HuH-7.5 (cell line): ENCODE data around the gene ALX4.

Experiments used
- DNase-seq: peaks from one replicate; pipeline ENCODE4 v3.0.0; 2011; ENCODE audit warnings: low spot score

The ALX4 gene

DNA sequence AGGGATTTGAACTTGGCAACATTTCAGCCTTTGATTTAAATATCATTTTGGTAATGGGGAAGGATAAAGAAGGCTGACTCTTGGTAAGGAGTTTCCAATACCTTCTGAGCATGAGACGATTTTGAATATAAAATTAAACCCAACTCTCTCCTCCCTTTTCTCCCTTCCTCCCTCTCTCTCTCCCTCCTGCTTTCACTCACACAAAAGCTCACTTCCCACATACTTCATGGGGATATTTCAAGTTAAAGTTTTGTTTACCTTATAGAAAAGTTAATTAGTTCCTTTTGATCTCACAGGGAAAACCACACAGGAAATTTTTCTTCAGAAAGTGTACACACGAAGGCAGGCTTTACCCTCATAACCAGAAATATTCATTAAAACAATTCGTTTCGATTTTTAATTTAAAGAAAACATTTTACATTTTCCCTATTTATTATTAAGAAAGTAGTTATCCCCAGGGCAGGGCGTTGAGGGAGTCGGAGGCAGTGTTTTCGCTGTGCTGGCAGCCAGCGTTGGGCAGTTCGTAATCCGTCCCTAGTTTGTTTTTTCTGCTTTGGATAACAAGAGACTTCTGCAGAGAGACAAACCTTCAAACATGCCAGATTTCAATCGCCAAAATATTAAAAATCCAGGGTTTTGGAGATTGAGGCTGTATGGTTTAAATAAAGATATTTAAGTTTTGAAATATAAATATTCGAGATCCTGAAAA lies 25.3 kb upstream of the ALX4 start:
- DNase-seq = no peak

DNA sequence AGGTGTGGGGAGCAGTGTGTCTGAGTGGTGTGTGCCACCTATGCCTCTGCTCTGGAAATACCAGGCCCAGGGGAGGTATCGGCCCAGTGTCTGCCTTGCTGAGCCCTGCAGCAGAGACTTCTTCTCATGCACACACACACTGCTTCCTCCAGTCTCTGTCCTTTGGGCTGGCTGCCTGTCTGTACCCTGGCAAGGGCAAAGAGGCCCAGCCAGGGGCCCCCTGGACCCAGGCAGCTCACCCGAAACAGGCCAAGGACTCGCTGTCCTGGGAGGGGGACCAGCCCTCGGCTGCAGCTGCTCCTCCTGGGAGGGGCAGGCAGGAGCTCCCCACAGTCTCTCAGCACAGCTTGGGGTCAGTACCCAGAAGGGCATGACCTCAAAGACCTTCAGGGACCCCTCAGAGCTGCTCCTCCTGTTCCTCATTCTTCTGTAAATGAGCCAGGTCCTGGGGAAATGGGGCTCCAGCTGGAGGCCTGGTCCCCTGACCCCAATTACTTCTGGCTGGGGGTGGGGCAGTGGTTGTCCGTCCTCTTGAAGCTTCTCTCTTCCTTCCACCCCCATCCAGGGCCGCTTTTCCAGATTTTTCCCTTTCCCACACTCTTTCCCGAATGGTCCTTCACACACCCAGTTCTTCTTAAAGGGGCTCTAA lies 24.5 kb upstream of the ALX4 start:
- DNase-seq = no peak

DNA sequence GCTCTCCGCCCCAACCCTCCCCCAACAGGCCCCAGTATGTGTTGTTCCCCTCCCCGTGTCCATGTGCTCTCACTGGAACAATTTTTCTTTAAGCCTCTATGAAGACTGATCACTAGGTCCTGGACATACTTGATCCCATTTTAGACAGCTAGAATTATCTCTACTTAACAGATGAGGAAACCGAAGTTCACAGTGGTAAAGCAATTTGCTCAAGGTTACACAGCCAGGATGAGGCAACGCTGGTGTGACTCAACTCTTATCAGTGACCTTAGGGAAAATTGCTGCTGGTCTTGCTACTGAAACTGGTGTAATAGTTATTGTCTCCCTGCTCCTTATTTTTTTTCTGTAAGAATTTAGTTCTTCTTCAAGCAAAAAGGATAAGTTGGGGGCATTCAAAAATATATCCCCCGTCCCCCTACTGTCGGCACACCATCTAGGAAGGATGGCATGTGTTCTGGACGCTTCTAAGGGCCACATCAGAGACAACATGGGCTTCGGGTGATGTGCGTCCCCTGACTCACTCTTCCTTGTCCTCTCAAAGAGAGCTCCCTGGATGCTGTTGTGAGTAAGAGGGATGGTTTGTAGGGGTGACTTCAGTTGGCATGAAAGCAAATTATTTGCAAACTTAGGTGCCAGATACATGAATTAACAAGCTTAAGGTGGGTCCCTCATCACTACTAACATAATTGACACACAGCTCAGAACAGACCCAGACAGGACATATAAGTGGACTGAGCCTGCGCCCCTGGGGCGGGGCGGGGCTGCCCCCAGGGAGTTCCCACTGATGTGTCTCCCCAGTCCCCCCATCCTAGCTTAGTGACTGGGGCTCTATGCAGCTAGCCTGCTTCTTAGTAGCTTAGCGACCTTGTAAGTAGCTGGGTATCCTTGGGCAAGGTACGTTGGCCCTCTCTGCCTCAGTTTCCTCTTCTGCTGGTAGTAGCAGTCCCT lies 23.6 kb upstream of the ALX4 start:
- DNase-seq = no peak

DNA sequence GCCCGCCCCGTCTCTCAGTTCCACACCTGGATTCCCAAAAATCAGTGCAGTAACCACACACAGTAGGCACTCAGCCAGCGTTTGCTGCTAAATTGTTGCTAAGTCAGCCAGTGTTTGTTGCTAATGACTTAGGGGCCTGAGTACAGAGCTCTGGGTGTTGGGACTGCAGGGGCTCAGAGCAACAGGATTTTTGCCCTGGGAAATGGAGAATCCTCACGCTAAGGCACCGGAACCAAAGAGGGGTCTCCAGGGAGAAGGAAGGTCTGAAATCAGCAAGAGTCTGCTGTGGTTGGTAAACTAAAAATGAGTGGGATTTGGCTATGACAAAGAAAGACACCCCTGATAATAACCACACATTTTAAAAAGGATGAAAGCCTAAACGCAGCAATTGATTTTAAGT lies 22.7 kb upstream of the ALX4 start:
- DNase-seq = no peak

DNA sequence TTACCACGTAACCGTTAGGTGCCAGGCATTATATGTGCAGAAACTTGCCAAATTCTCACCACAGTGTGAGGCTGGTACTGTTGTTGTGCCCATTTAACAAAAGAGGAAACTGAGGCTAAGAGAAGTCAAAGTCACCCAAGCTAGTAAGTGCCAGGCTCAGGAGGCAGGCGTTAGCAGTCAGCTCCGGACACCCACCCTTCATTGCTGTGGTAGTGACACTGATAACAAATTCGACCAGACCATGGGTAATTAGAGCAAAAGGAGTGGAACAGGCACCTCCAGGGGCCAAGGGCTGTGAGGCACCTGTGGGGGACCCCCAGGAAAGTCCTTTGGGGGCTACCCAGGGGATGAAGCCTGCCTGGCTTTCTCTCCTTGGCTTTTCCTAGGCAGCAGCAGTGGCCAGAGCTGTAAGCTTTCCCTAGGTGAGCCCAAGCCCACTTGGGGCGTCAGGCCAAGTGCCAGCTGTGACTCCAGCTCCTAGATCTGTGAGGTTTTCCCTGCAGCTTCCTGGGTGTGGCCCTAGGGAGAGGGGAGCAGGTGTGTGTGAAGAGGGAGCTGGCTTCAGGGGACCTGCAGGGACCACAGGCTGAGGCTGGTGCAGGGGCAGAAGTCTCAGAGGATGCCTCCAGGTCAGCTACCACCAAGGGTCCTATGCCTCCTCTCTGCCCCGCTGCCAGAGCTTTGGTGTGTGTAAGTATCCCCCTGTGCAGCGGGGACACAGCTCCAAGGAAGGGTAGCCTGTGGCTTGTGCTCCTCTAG lies 19.7 kb upstream of the ALX4 start:
- no peak for DNase-seq

DNA sequence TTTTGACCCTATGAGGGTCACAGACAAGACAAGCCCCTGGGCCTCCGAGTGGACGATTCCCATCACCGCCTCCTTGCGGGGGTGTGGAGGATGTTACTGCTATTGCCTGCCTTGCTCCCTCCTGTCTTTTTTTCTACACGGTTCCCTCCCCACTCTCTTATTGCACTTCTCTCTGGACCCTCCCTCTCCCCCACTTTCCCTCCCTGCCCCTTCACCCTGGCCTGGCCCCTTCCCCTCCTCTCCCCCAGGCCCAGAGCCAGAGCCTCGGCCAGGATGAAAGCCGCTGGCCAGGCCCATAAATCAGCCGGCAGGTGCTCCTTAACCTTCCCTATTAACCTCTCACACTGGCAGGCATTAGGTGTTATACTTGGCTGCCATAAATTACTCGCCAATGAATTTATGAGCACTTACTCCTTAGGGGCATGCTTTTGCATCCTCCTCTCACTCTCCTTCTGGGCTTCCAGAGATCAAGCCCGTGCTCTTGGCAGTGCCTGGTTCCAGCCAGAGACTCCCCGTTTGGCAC lies 18.3 kb upstream of the ALX4 start:
- no peak for DNase-seq

DNA sequence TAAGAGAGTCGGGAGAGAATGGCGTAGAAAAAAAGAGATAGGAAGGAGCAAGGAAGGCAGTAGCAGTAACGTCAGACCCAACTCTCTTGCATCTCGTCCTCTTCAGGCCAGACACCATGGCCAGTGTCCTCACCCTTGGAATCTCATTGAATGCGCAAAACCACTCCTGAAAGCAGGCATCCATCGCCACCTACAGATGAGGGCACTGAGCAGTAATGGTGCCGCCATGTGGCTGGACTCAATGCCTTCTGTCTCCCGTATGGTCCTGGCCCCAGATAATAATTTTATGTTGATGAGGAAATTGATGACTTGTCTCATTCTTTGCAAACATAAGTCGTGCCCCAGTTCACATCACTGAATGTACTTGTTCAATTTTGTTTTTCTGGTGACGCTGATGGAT lies 17.8 kb upstream of the ALX4 start:
- no peak for DNase-seq

DNA sequence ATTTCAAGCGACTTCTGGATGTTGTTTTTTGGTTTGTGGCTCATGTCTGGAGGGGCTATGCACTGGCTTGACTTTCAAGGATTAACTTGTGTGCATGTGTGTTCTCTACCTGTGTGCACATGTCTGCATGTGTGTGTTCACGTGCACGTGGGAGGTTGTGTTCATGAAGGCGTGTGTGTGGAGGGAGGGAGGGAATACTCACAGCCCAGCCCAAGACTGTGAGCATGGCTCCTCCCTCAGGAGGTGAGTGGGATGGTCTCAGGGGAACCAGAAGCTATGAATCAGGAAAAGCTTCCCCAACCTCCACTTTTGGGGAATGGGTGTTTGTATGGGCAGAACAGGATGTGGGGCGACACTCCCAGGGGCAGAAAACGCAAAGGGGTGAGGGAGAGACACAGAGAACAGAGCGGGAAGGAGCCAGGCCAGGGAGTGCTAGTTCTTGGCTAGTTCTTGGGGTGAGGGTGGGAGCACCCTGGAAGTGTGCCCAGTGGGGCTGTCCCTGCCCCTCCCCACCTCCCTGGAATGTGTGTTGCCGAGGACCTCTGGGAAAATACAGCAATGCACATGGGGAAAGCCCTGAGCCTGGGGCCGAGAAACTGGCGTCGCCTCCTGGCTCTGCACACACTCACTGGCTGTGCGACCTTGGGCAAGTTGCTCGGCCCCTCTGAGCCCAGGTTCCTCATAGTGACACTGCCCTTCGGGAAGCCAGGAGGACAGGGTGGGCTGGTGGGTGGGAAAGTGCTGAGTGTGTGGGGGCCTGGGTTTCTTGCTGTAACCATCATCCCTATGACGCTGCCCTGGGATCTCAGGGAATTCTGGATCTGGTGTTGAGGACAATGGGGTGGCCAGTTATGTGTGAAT lies 16.9 kb upstream of the ALX4 start:
- DNase-seq = no peak

DNA sequence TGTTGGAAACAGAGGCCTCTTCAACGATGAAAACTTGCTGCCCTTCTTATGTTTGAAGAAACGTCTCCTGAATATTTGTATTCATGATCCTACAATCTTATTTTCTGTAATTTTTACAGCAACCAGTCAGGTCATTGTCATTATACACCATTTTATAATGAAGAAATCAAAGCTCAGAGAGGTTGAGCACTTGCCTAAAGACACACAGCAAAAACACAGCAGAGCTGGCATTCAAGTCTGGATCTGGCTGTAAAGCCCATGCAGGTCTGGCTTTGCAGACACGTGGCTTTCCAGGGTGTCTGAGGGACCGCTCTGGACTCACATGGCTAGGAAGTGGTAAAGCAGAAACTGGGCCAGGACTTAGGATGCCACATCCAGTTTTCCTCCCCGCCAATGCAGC lies 15.8 kb upstream of the ALX4 start:
- no peak for DNase-seq

DNA sequence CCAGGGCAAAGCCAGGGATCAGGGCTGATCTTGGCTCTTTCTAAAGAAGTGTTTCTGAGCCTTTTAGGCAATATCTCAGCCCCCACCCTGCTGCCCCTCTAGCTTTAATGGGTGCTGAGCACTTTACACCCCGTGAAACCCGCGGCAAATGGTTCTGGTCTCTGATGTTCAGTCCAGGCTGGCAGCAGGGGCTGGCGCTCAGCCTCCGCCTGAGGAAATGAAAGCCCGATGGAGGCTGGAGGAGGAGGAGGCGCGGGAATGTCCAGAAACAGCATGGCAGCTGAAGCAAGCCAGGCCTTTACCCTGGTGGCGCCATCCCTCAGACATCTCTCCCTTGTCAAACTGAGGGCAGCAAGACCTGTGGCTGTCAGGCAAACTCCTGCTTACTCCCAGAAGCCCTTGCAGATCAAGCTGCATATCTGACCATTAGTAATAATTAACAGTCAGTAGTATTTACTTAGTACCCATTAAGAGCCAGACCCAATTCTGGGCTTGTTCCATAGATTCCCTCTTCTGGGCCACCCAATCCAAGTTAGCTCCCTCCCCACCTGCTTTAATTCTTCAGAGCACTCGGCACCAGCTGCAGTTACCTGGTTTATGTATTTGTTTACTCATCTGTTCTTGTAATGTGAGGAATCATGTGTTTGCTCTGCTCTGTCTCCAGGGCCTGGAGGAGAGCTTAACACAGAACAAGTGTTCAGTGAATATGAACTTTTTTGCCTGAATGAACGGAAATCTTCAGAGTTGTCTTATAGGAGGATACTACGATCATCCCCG lies 15.0 kb upstream of the ALX4 start:
- DNase-seq = no peak

DNA sequence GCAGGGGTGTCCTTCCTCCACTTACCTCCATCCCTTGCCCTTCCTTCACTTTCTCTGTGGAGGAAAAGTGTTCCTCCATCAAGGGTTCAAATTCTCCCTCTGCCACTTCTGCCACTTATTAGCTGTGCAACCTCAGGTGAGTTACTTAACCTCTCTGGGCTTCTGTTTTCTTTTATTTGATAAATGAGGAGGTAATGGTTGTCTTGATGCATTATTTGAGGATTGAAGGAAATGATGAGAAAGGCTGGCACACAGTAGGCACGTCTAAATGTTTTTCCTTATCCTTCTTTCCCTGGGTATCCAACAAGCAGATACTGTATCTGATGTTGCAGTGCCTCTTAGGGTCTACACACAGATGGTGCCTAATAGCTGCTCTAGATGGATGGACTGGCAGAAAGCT lies 14.3 kb upstream of the ALX4 start:
- DNase-seq = no peak

DNA sequence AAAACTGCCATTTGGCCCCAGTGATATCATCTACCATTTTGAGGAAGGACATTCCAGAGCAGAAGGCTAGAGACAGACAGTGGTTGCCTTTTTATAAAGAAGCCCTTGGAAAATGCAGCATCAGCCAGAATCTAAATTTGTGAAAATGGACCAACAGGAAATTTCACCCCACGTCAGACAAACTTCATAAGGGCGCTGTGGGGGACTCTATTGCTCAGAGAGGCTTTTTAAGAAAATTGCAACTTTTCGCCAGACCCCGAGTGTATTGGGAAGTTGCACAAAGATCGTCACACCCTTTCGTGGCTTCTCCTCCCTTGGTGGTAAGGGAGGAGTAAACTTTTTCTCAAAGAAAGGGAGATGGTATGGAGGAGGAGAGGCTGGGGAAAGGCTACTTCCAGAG lies 12.3 kb upstream of the ALX4 start:
- DNase-seq = no peak

DNA sequence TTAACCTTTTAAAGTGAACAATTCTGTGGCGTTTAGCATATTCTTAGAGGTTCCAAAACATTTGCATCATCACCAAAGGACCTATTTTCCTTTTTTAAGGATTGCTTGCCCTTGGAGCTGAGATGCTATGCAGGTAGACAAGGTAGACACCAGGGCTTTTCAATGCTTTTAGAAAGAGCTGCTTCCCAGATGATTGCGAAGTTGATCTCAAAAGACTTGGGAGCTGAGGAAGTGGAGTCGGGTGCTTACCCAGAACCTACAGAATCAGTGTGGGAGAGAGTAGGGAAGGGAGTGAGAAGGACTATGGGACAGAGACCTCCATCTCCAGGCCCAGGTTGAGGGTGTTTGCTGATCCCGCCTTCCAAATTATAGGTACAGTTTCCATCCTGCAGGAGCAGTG lies 11.1 kb upstream of the ALX4 start:
- DNase-seq = no peak

DNA sequence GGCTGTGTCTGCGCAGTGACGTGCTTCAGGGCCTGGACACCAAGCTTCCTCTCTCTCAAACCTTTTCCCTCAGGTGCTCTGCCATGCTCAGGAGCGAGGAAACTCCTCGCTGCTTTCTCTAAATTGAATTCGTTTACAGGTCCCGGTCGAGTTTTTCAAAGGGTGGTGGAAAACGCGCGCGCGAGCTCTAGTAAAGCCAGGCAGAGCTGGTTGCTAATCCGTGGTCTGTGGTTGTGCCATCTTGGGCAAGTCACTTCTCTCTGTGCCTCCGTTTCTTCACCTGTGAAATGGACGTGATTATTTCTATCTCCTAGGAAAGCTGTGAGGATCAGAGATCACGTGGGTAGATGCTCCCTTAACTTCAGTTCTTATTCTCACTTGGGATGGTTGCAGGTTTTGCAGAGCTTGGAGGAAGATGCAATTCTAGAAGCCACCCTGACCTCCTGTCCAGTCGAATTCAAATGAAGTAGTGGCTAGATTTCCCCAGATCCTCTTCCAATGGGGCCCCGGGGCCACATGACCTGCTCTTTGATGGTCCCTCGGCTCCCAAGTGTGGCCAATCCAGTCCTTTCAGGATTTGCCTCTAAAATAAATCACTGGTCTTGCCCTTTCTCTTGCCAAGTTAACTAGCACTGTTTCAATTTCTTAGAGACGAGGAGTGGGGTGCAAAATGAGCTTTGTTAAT lies 10.5 kb upstream of the ALX4 start:
- DNase-seq = no peak

DNA sequence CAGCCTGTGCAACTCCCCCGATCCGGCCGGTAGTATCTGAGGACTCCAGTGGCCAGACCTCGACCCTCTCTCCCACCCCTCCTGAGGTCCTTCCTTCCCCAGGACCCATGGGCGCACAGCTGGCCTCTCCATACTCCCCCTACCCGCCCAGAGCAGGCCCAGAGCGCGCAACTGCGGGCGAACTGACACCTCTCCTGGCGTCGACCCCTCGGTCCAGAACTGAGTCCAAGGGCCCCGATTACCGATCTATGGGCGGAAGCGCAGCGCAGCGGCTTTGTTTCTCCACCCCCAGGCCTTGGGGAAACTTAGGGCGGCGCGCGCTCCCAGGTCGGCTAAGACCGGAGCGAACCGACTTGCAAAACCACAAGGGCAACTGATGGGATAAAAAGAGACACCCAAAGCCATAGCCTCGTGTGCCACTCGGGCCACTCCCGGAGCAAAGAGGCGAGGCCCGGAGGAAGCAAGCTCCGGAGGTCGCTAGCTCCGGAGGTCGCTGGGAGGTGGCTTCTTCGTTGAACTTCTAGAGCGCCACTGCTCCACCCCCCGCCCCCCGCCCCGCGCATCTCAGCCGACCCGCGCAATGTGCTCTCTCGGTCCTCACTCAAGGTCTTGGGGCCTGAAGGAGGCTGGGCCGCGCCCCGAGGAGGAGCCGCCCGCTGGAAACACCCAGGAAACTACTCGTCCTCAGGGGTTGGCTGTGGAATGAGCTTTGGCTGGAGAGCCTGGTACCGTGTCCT lies 9.8 kb upstream of the ALX4 start:
- DNase-seq = no peak

DNA sequence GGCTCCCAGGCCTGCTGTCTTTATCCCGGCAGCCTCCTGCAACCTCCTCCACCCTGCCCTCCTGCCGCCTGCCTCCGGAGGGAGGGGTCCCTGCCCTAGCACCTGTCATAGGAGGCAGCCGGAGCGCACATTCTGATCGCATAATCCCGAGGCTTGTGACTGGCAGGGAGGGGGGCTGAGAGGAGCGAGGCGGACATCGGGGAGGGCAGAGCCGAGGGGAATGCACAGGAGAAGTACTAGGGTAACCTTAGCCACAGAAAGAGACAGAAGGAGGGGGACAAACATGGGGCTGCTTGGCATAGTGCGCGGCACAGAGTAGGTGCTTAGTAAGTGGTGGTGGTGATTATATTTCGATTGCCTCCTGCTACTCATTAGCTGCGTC lies 9.2 kb upstream of the ALX4 start:
- no peak for DNase-seq

DNA sequence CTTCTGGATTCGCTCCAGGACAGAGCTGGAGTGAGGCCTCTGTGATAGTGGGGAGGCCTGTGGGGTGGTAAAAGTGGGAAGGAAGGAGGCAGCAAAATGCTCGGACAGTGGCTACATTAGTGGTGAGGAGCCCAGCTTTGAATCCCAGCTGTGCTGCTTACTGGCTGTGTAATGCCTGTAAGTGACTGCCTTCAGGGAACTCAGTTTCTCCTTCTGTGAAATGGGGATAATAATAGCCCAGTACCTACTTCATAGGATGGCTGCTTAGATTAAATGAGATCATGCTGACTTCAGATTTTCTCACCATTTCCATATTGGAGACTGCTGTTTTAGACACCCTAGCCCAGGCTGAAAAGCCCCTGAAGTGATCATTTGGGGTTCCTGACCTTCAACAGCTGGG lies 8.4 kb upstream of the ALX4 start:
- no peak for DNase-seq

DNA sequence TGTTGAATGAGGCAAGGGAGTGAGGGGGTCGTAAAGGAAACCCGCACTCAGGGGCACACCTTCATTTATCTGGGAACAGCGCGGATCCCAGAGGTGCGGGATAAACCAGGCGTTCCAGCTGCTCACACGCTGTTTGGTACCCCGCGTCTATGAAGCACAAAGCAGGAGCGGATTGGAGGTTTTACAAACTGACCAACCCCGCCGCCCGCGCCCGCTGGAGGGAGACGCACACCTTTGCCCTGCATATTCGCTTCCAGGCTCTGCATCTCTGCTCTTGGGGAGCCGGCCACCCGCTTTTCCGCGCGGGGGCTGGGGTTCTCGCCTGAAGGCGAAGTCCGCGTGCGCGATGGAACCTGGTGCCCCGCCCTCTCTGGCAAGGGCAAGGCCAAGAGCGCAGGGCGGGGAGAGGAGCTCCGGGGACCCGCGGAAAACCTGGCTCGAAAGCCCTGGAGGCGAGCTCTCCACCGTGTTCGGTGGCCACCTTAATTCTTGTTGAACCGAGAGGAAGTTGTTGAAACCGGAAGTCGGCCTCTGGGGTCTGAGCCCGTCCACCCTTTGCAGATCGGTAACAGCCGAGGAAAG lies 6.8 kb upstream of the ALX4 start:
- no peak for DNase-seq
